Transverse colon (tissue), 4 donors: ENCODE results near the gene INO80C.

Experiments used
- CTCF ChIP-seq, 5 experiments: fragments of 200-600 bp in 3 of 5; fragments of 450-650 bp in 2 of 5; sonication (generic) in 3 of 5; IDR thresholded peaks; 1 replicate in 2 of 5; 2 replicates in 3 of 5; pipeline ENCODE4 v1.5.1; 2016 to 2017; ENCODE audit warnings: antibody characterized with exemption in 5 of 5, inconsistent platforms in 3 of 5, mild to moderate bottlenecking in 2 of 5, moderate library complexity in 1 of 5
- EP300 ChIP-seq: sonication (generic); formaldehyde crosslinking; IDR thresholded peaks from one replicate; pipeline ENCODE4 v1.6.1; 2017; ENCODE audit warnings: antibody characterized with exemption, low read depth
- POLR2A ChIP-seq: fragments of 450-650 bp; IDR thresholded peaks from one replicate; pipeline ENCODE4 v1.6.1; 2016; ENCODE audit warnings: antibody characterized with exemption, mild to moderate bottlenecking, moderate library complexity
- POLR2AphosphoS5 ChIP-seq, 3 donors: sonication (generic); formaldehyde crosslinking; IDR thresholded peaks; one replicate each; pipeline ENCODE4 v1.6.1; 2016; ENCODE audit warnings: antibody characterized with exemption in 3 of 3

GRCh38 chr18:35464831-35465279, 32.9 kb downstream of the INO80C start:
- TF ChIP-seq CTCF (IDR thresholded peaks at IDR 0.05) = no peak
- no peak for TF ChIP-seq POLR2A
- no peak for TF ChIP-seq EP300
- no peak for TF ChIP-seq POLR2AphosphoS5 (IDR thresholded peaks at IDR 0.05)
